ENCODE measurements around the gene CEACAM19. TPM values are rescaled to one million over a fixed set of nuclear protein-coding genes. Genes with fewer than 3 reads are reported as not detected.

The CEACAM19 gene
- total and polyA plus RNA-seq, 2 of the 13 experiments (the other 11 are each of a cell fraction or from before 2014, with no cell fraction given): 1.3 to 4.0 TPM

DNA sequence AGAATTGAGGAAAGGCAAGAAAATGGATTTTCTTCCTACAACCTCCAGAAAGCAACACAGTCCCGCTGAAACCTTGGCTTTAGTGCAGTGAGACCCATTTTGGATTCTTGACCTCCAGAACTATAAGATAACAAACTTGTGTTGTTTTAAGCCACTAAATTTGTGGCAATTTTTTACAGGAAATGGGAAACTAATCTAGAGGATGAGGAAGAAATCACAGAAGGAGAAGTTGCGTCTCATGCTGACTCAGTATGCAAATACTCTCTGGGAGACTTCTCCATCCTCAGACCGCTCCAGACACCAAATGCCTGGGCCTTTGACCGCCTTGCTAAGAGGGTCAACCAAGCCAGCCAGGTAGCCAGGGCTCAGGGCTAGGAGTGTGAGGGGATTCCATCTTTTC, 14.6 kb downstream of the CEACAM19 start (continued):
- TF ChIP-seq CREM (IDR thresholded peaks at IDR 0.05) (no peak), CREM (CRISPR knock-in tag; IDR thresholded peaks at IDR 0.05) (no peak)
- TF ChIP-seq, protein P1, sequence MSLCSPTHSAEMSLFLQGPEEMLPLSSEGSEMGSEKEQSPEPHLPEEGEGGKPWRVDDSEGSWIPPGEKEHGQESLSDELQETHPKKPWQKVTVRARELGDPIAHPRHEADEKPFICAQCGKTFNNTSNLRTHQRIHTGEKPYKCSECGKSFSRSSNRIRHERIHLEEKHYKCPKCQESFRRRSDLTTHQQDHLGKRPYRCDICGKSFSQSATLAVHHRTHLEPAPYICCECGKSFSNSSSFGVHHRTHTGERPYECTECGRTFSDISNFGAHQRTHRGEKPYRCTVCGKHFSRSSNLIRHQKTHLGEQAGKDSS (CRISPR knock-in tag; IDR thresholded peaks at IDR 0.05; ENCODE audit: borderline replicate concordance, low read depth): no peak

- no peaks in the 10 kb centered on the region for H3K79me2 ChIP-seq (ENCODE audit: insufficient read depth, low read length)
- no peak for ATAC-seq
- FAIRE-seq: no peak
- no peak overlapping the region for H2AFZ ChIP-seq (ENCODE audit: low read length)
- H3K4me3 ChIP-seq (replicated peaks in 1 of 3; ENCODE audit: insufficient read depth in 1 of 3, low read depth in 2 of 3, low read length in 3 of 3): no peak overlapping the region
- no peak for DNase-seq (ENCODE audit: low spot score)
- H3K36me3 ChIP-seq (replicated peaks in 1 of 2; ENCODE audit: control insufficient read depth in 1 of 2, insufficient read depth in 2 of 2, low read length in 2 of 2): peaks cover 0 to 1% of the 10 kb centered on the region in 2 experiments; a peak in 1 of 5 replicates
- 78% methylated on average over 4 of the region's 4 CpGs for WGBS (ENCODE audit: low lambda C conversion rate)
- no peak for TF ChIP-seq PAF1 (CRISPR knock-in tag; IDR thresholded peaks at IDR 0.05)
- no peak for TF ChIP-seq PRDM10 (CRISPR knock-in tag; IDR thresholded peaks at IDR 0.05; ENCODE audit: low read depth)
- TF ChIP-seq JUND (CRISPR knock-in tag; IDR thresholded peaks at IDR 0.05): no peak
- TF ChIP-seq ZNF841 (CRISPR knock-in tag; IDR thresholded peaks at IDR 0.05; ENCODE audit: borderline replicate concordance): no peak
- no peak for TF ChIP-seq ZNF737 (CRISPR knock-in tag; IDR thresholded peaks at IDR 0.05; ENCODE audit: borderline replicate concordance)
- no peak for TF ChIP-seq ZNF224 (CRISPR knock-in tag; IDR thresholded peaks at IDR 0.05)
- TF ChIP-seq ZNF710 (CRISPR knock-in tag; IDR thresholded peaks at IDR 0.05; ENCODE audit: borderline replicate concordance): no peak
- peaks cover 39% of the 10 kb centered on the region for H3K4me1 ChIP-seq (ENCODE audit: insufficient read depth, low read length)
- CTCF ChIA-PET (ENCODE audit: low intra/inter-chr PET ratio, low total read pairs): interaction anchor here (4.6 kb wide), 1 partner anchor 84 kb away, joined by 34 read pairs; no protein-coding TSS in a partner anchor
- H3K9me3 ChIP-seq (ENCODE audit: low read length): no peaks in the 10 kb centered on the region
- intact Hi-C loops (cut with micrococcal nuclease; ENCODE audit: unreplicated experiment): no loop called here
- in situ Hi-C loops (cut with HindIII; ENCODE audit: extremely low pct_ligation_motif_present, low pct_unique_long_range_greater_than_20kb): loop anchor here (5.0 kb wide), 3 partner anchors 35 to 160 kb away; partner anchors contain the start of gene NECTIN2
- POLR2A ChIA-PET: no interaction called here
- no peak overlapping the region for H3K9ac ChIP-seq (ENCODE audit: insufficient read depth, low read depth, low read length)
- H3K27ac ChIP-seq (ENCODE audit: extremely low read length, insufficient read depth, low read length): no peak overlapping the region
- H3K27me3 ChIP-seq (ENCODE audit: control insufficient read depth in 1 of 2, insufficient read depth in 2 of 2, low read length in 2 of 2): no peaks in the 10 kb centered on the region
- no TSS peak for BruUV-seq (replicated peaks)
- H3K4me2 ChIP-seq (ENCODE audit: low read depth, low read length): no peak overlapping the region
- no peaks in the 10 kb centered on the region for H4K20me1 ChIP-seq (ENCODE audit: insufficient read depth, low read length)
Measured at GRCh38 chr19:44686896-44687295, 15.6 kb downstream of the CEACAM19 start.
